ENCODE data around the gene NFU1. TPM values are rescaled to one million over a fixed set of nuclear protein-coding genes. Genes with fewer than 3 reads are reported as not detected.

NFU1 gene
- total and polyA plus RNA-seq, 2 of the 8 experiments (the other 6 are each of a cell fraction or from before 2014, with no cell fraction given) = 18.4 to 45.5 TPM

DNA sequence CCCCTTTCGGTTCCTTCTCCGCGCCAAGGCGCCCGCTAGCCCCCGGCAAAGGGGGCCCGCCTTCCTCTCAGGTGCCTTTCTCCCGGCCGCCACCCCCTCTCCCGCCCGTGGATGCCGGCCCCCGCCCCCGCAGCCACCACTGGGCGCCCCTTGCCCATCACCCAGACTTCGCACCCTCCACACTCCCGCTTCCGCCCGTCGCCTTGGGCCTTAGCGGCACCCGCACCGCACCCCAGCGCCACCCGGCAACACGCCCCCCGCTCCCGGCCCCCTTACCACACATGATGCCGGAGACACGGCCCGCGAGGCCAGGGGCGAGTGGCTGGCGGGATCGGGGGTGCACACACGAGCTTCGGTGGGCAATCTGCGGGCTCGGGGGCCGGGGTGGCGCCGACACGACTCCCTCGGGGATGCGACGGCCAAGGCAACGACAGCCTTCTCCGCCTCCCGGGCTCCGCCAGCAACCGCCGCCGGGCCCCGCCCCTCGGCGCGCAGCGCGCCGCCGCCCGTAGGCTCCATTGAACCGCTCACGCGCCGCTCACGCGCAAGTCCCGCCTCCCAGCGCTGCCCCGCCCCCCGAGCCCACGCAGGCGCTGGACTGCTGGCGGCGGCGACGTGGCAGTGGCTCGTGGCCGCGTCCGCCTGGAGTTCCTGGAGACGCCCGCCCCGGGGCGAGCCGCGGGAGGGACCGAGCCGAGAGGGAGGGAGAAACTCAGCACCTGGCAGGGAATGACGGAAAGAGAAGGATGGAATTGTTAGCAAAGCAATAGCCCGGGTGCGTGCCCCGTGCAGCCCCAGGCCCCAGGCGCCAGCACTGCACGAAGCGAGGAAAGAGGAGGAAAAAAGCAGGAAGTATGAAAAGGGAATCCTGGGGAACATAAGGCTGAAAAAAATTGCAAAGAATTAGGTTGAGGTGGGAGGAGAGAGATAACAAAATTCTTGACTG lies 50.2 kb downstream of the NFU1 start, which contains the start of gene GFPT1 (continued):
- TF ChIP-seq RBBP5 (IDR thresholded peaks at IDR 0.05; ENCODE audit: borderline replicate concordance, low read depth, low read length) (peak; percentile 97), SP1 (IDR thresholded peaks at IDR 0.05; ENCODE audit: low read depth, low read length) (peak; percentile 72; the same call in 1 of the 2 replicates), NRF1 (IDR thresholded peaks at IDR 0.05; ENCODE audit: low read depth, low read length) (peak; percentile 47; the same call in 1 of the 2 replicates), TAF1 (IDR thresholded peaks at IDR 0.05; ENCODE audit: low read depth, low read length) (peak; percentile 83), CBX5 (IDR thresholded peaks at IDR 0.05; ENCODE audit: low read depth, low read length) (no peak), POU5F1 (IDR thresholded peaks at IDR 0.05; ENCODE audit: low read depth, low read length) (no peak), KDM4A (IDR thresholded peaks at IDR 0.05; ENCODE audit: low read depth, low read length, severe bottlenecking) (peak; percentile 77), TAF7 (optimal IDR thresholded peaks at IDR 0.05; ENCODE audit: borderline replicate concordance, low read depth, low read length) (peak; percentile 32), TBP (IDR thresholded peaks at IDR 0.05; ENCODE audit: low read depth, low read length) (peak; percentile 19; the same call in 1 of the 2 replicates), POLR2A (IDR thresholded peaks at IDR 0.05; ENCODE audit: control extremely low read depth in 1 of 2, low read depth in 2 of 2, low read length in 2 of 2) (peak in 1 of 2 experiments; percentile 69; a peak in 2 of 3 replicates), CHD2 (IDR thresholded peaks at IDR 0.05; ENCODE audit: low read length) (peak; percentile 44; the same call in 1 of the 2 replicates), EGR1 (IDR thresholded peaks at IDR 0.05; ENCODE audit: borderline replicate concordance, low read depth, low read length) (peak; percentile 59; the same call in 1 of the 2 replicates), SAP30 (IDR thresholded peaks at IDR 0.05; ENCODE audit: insufficient read depth, insufficient replicate concordance, low read length) (no peak), BACH1 (IDR thresholded peaks at IDR 0.05; ENCODE audit: low read length) (peak; percentile 74)
- TF ChIP-seq, protein P1, sequence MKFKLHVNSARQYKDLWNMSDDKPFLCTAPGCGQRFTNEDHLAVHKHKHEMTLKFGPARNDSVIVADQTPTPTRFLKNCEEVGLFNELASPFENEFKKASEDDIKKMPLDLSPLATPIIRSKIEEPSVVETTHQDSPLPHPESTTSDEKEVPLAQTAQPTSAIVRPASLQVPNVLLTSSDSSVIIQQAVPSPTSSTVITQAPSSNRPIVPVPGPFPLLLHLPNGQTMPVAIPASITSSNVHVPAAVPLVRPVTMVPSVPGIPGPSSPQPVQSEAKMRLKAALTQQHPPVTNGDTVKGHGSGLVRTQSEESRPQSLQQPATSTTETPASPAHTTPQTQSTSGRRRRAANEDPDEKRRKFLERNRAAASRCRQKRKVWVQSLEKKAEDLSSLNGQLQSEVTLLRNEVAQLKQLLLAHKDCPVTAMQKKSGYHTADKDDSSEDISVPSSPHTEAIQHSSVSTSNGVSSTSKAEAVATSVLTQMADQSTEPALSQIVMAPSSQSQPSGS (IDR thresholded peaks at IDR 0.05; ENCODE audit: low read length) = no peak
- TF ChIP-seq, protein P2, sequence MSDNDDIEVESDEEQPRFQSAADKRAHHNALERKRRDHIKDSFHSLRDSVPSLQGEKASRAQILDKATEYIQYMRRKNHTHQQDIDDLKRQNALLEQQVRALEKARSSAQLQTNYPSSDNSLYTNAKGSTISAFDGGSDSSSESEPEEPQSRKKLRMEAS (IDR thresholded peaks at IDR 0.05) = peak; percentile 51
- TF ChIP-seq, protein P3, sequence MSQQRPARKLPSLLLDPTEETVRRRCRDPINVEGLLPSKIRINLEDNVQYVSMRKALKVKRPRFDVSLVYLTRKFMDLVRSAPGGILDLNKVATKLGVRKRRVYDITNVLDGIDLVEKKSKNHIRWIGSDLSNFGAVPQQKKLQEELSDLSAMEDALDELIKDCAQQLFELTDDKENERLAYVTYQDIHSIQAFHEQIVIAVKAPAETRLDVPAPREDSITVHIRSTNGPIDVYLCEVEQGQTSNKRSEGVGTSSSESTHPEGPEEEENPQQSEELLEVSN (IDR thresholded peaks at IDR 0.05) = peak; percentile 74
- TF ChIP-seq, protein P4, sequence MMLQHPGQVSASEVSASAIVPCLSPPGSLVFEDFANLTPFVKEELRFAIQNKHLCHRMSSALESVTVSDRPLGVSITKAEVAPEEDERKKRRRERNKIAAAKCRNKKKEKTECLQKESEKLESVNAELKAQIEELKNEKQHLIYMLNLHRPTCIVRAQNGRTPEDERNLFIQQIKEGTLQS (IDR thresholded peaks at IDR 0.05; ENCODE audit: insufficient read depth, low read depth, low read length) = no peak
